ENCODE measurements around the gene STAT5B. TPM values are rescaled to one million over a fixed set of nuclear protein-coding genes. Genes with fewer than 3 reads are reported as not detected.
"Not testable (repeated sequence)": the region's sequence is repeated elsewhere in the genome, so short reads cannot be mapped to it uniquely, and the experiment has no call there.

The STAT5B gene
- total RNA-seq, 2 experiments from 2014 or later = 128 to 129 TPM

GRCh38 chr17:42321555-42321954 lies 45.4 kb upstream of the STAT5B start:
- no peaks in the 10 kb centered on the region for H3K9me3 Mint-ChIP-seq
- no peak for DNase-seq
- no peak for TF ChIP-seq CTCF (IDR thresholded peaks at IDR 0.05)
- peak overlapping the region; percentile 46 for H3K27ac Mint-ChIP-seq
- H3K4me1 Mint-ChIP-seq (ENCODE audit: low read depth) = peaks cover 63% of the 10 kb centered on the region
- no peak overlapping the region for H3K4me3 Mint-ChIP-seq
- intact Hi-C loops (cut with micrococcal nuclease) = loop anchor here (5.0 kb wide), 2 partner anchors 66 to 206 kb away; partner anchors contain the start of gene STAT3
- CTCF ChIA-PET = interaction anchor here (0.7 to 30.6 kb wide), 13 partner anchors 10 to 198 kb away, joined by 3 to 968 read pairs (median 6); partner anchors contain the start of gene STAT3
- H3K36me3 Mint-ChIP-seq (ENCODE audit: low read depth) = peaks cover 76% of the 10 kb centered on the region
- ATAC-seq = no peak
- no peaks in the 10 kb centered on the region for H3K27me3 Mint-ChIP-seq
- POLR2A ChIA-PET = interaction anchor here (0.8 to 4.7 kb wide), 7 partner anchors 9 to 85 kb away, joined by 3 to 30 read pairs (median 4); partner anchors contain the start of gene STAT5A

GRCh38 chr17:42317967-42318366 lies 41.8 kb upstream of the STAT5B start:
- H3K4me3 Mint-ChIP-seq; intact Hi-C loops (cut with micrococcal nuclease); H3K27me3 Mint-ChIP-seq; H3K9me3 Mint-ChIP-seq; H3K27ac Mint-ChIP-seq; ATAC-seq; DNase-seq: not testable (repeated sequence)
- ChIA-PET CTCF (interaction anchor here (0.9 to 30.6 kb wide), 6 partner anchors 9 to 209 kb away, joined by 3 to 968 read pairs (median 3); partner anchors contain the start of genes HCRT and STAT3), POLR2A (interaction anchor here (1.6 to 2.7 kb wide), 3 partner anchors 10 to 85 kb away, joined by 5 to 12 read pairs (median 6); partner anchors contain the start of gene STAT3)
- Mint-ChIP-seq H3K4me1 (ENCODE audit: low read depth) (peaks cover 77% of the 10 kb centered on the region), H3K36me3 (ENCODE audit: low read depth) (peaks cover 76% of the 10 kb centered on the region)

- H3K36me3 Mint-ChIP-seq (ENCODE audit: low read depth) = peaks cover 70% of the 10 kb centered on the region
- ChIA-PET POLR2A (interaction anchor here (0.6 to 2.7 kb wide), 5 partner anchors 10 to 86 kb away, joined by 3 to 12 read pairs (median 5); partner anchors contain the start of gene STAT3), CTCF (interaction anchor here (0.5 to 30.6 kb wide), 3 partner anchors 9 to 147 kb away, joined by 3 to 968 read pairs (median 3); partner anchors contain the start of gene STAT3)
- H3K4me1 Mint-ChIP-seq (ENCODE audit: low read depth) = peaks cover 76% of the 10 kb centered on the region
- no peaks in the 10 kb centered on the region for H3K9me3 Mint-ChIP-seq
- no peak for TF ChIP-seq CTCF (IDR thresholded peaks at IDR 0.05)
- H3K27me3 Mint-ChIP-seq = no peaks in the 10 kb centered on the region
- peak overlapping the region; percentile 36 for H3K27ac Mint-ChIP-seq
- DNase-seq (no peak), ATAC-seq (no peak)
- intact Hi-C loops (cut with micrococcal nuclease) = no loop called here
- no peak overlapping the region for H3K4me3 Mint-ChIP-seq
Observed at GRCh38 chr17:42317266-42317845, 41.2 kb upstream of the STAT5B start.

GRCh38 chr17:42316755-42317154 lies 40.6 kb upstream of the STAT5B start:
- no peak overlapping the region for H3K4me3 Mint-ChIP-seq
- H3K36me3 Mint-ChIP-seq (ENCODE audit: low read depth) = peaks cover 70% of the 10 kb centered on the region
- DNase-seq (no peak), ATAC-seq (no peak)
- H3K9me3 Mint-ChIP-seq = no peaks in the 10 kb centered on the region
- no peaks in the 10 kb centered on the region for H3K27me3 Mint-ChIP-seq
- POLR2A ChIA-PET = interaction anchor here (0.6 to 8.0 kb wide), 5 partner anchors 15 to 80 kb away, joined by 4 to 52 read pairs (median 6); partner anchors contain the start of gene STAT3
- intact Hi-C loops (cut with micrococcal nuclease) = no loop called here
- no peak for TF ChIP-seq CTCF (IDR thresholded peaks at IDR 0.05)
- H3K27ac Mint-ChIP-seq = peak overlapping the region; percentile 10
- H3K4me1 Mint-ChIP-seq (ENCODE audit: low read depth) = peaks cover 74% of the 10 kb centered on the region
- CTCF ChIA-PET = interaction anchor here (0.5 to 30.6 kb wide), 4 partner anchors 8 to 147 kb away, joined by 3 to 968 read pairs (median 3); partner anchors contain the start of genes STAT3 and STAT5A

GRCh38 chr17:42315402-42316156 lies 39.4 kb upstream of the STAT5B start:
- H3K9me3 Mint-ChIP-seq = no peaks in the 10 kb centered on the region
- ChIA-PET POLR2A (interaction anchor here (0.6 to 8.0 kb wide), 8 partner anchors 8 to 90 kb away, joined by 3 to 52 read pairs (median 3); partner anchors contain the start of gene STAT3), CTCF (interaction anchor here (0.9 to 30.6 kb wide), 6 partner anchors 8 to 212 kb away, joined by 3 to 968 read pairs (median 6); partner anchors contain the start of gene STAT3)
- DNase-seq (peak; percentile 55), ATAC-seq (no peak)
- peaks cover 78% of the 10 kb centered on the region for H3K4me1 Mint-ChIP-seq (ENCODE audit: low read depth)
- no peak overlapping the region for H3K4me3 Mint-ChIP-seq
- TF ChIP-seq CTCF (IDR thresholded peaks at IDR 0.05) = no peak
- H3K36me3 Mint-ChIP-seq (ENCODE audit: low read depth) = peaks cover 72% of the 10 kb centered on the region
- H3K27me3 Mint-ChIP-seq = no peaks in the 10 kb centered on the region
- H3K27ac Mint-ChIP-seq = peak overlapping the region; percentile 75
- intact Hi-C loops (cut with micrococcal nuclease) = no loop called here

All from activated CD8-positive, alpha-beta T cell treated with anti-CD3 and anti-CD28 coated beads for 36 hours (primary cell).